ENCODE results near the gene GIMD1. TPM values are rescaled to one million over a fixed set of nuclear protein-coding genes. Genes with fewer than 3 reads are reported as not detected.

Gene GIMD1
- total RNA-seq, 1 donor from 2014 or later, result not detected

GRCh38 chr4:106320235-106320634 lies 48.3 kb downstream of the GIMD1 start:
- H3K27me3 Mint-ChIP-seq (ENCODE audit: low read depth), result no peaks in the 10 kb centered on the region
- no peak overlapping the region for H3K27ac Mint-ChIP-seq (ENCODE audit: unreplicated experiment)
- no peak for DNase-seq (ENCODE audit: low read depth, low spot score)
- H3K4me3 Mint-ChIP-seq, result peak overlapping the region; percentile 3
- peaks cover 13% of the 10 kb centered on the region for H3K36me3 Mint-ChIP-seq (ENCODE audit: low read depth)
- no peak for TF ChIP-seq CTCF (conservative IDR thresholded peaks at IDR 0.05)
- peaks cover 8% of the 10 kb centered on the region for H3K4me1 Mint-ChIP-seq
- H3K9me3 Mint-ChIP-seq, result no peaks in the 10 kb centered on the region

- Mint-ChIP-seq H3K4me1 (peaks cover 21% of the 10 kb centered on the region), H3K27ac (ENCODE audit: unreplicated experiment) (no peak overlapping the region), H3K4me3 (no peak overlapping the region), H3K9me3 (no peaks in the 10 kb centered on the region), H3K27me3 (ENCODE audit: low read depth) (no peaks in the 10 kb centered on the region), H3K36me3 (ENCODE audit: low read depth) (peaks cover 13% of the 10 kb centered on the region)
- no peak for TF ChIP-seq CTCF (conservative IDR thresholded peaks at IDR 0.05)
- no peak for DNase-seq (ENCODE audit: low read depth, low spot score)
Measured at GRCh38 chr4:106318511-106318910, 50.1 kb downstream of the GIMD1 start.

GRCh38 chr4:106317815-106318214 lies 50.8 kb downstream of the GIMD1 start:
- Mint-ChIP-seq H3K4me3 (no peak overlapping the region), H3K36me3 (ENCODE audit: low read depth) (peaks cover 13% of the 10 kb centered on the region), H3K9me3 (no peaks in the 10 kb centered on the region), H3K27me3 (ENCODE audit: low read depth) (no peaks in the 10 kb centered on the region), H3K27ac (ENCODE audit: unreplicated experiment) (no peak overlapping the region), H3K4me1 (peaks cover 22% of the 10 kb centered on the region)
- no peak for TF ChIP-seq CTCF (conservative IDR thresholded peaks at IDR 0.05)
- DNase-seq (ENCODE audit: low read depth, low spot score), result no peak

- no peak overlapping the region for H3K4me3 Mint-ChIP-seq
- H3K27ac Mint-ChIP-seq (ENCODE audit: unreplicated experiment), result no peak overlapping the region
- H3K36me3 Mint-ChIP-seq (ENCODE audit: low read depth), result peaks cover 11% of the 10 kb centered on the region
- TF ChIP-seq CTCF (conservative IDR thresholded peaks at IDR 0.05), result no peak
- no peak for DNase-seq (ENCODE audit: low read depth, low spot score)
- peaks cover 22% of the 10 kb centered on the region for H3K4me1 Mint-ChIP-seq
- no peaks in the 10 kb centered on the region for H3K27me3 Mint-ChIP-seq (ENCODE audit: low read depth)
- no peaks in the 10 kb centered on the region for H3K9me3 Mint-ChIP-seq
Measured at GRCh38 chr4:106316773-106317409, 51.7 kb downstream of the GIMD1 start.

- Mint-ChIP-seq H3K9me3 (no peaks in the 10 kb centered on the region), H3K4me1 (peaks cover 22% of the 10 kb centered on the region), H3K4me3 (no peak within 1 kb of the TSS), H3K36me3 (ENCODE audit: low read depth) (peaks cover 9% of the 10 kb centered on the region), H3K27me3 (ENCODE audit: low read depth) (no peaks in the 10 kb centered on the region), H3K27ac (ENCODE audit: unreplicated experiment) (no peak within 1 kb of the TSS)
- DNase-seq (ENCODE audit: low read depth, low spot score), result peak; percentile 77
- no peak for TF ChIP-seq CTCF (conservative IDR thresholded peaks at IDR 0.05)
Measured at GRCh38 chr4:106315968-106316772, 52.4 kb downstream of the GIMD1 start, which contains the start of the genes AIMP1 and TBCK. AIMP1 (plus strand) TSS chr4:106316550; CDS start chr4:106325010, 8,460 bp downstream. TBCK (minus strand) TSS chr4:106316209; CDS start chr4:106308960, 7,249 bp downstream.

Data from neural crest cell (in vitro differentiated cells).